B cell (primary cell): ENCODE results near the gene SERPINB12. TPM values are rescaled to one million over a fixed set of nuclear protein-coding genes. Genes with fewer than 3 reads are reported as not detected.

Experiments used
- ATAC-seq: fragments of 200-7000 bp; cut with Tn5 transposase; one replicate; pipeline ENCODE4 v1.10.0; 2021; ENCODE audit warnings: low read depth, mild to moderate bottlenecking, moderate number of reproducible peaks, moderate library complexity
- CTCF ChIA-PET: fragments of 350-600 bp; sonication (Branson Sonifier 250); formaldehyde crosslinking; loops from one replicate; lab custom pipeline; 2021; ENCODE audit warnings: antibody characterized with exemption, inconsistent platforms; lab: Charles Lee
- POLR2A ChIA-PET: fragments of 350-600 bp; sonication (Branson Sonifier 250); formaldehyde crosslinking; loops from one replicate; lab custom pipeline; 2021; ENCODE audit warnings: antibody characterized with exemption; lab: Charles Lee
- DNase-seq: peaks from one replicate; pipeline ENCODE4 v3.0.0; 2013
- H2AFZ ChIP-seq: 2 replicates; pipeline ENCODE4 v1.6.1; 2012; ENCODE audit warnings: mild to moderate bottlenecking, low read depth, low read length; ENCODE audit not compliant: insufficient read depth, poor library complexity, severe bottlenecking
- H3K27ac ChIP-seq, 2 donors: 1 replicate in 1 of 2; 2 replicates in 1 of 2; pipeline ENCODE4 v1.5.1; 2012 to 2013; ENCODE audit warnings: low read length in 2 of 2, mild to moderate bottlenecking in 2 of 2, moderate library complexity in 1 of 2
- H3K27me3 ChIP-seq, 4 experiments: fragments of 200-600 bp in 1 of 4; sonication (generic) in 1 of 4; replicated peaks in 1 of 4; 1 replicate in 2 of 4; 2 replicates in 2 of 4; pipeline versions ENCODE4 v1.6.1 to v1.7.0; 2013 to 2016; ENCODE audit warnings: low read length in 3 of 4, mild to moderate bottlenecking in 2 of 4, mixed read lengths in 1 of 4, moderate library complexity in 1 of 4; ENCODE audit not compliant: insufficient read depth in 4 of 4, control insufficient read depth in 3 of 4; ENCODE audit errors: control extremely low read depth in 1 of 4
- H3K36me3 ChIP-seq, 2 experiments: replicated peaks in 1 of 2; 1 replicate in 1 of 2; 2 replicates in 1 of 2; pipeline versions ENCODE4 v1.6.1 to v1.7.1; 2013; ENCODE audit warnings: low read length in 1 of 2; ENCODE audit not compliant: insufficient read depth in 2 of 2, control insufficient read depth in 1 of 2; ENCODE audit errors: control extremely low read depth in 1 of 2, extremely low read depth in 1 of 2
- H3K4me1 ChIP-seq, 2 donors: fragments of 200-600 bp in 1 of 2; sonication (generic) in 1 of 2; 1 replicate in 1 of 2; 2 replicates in 1 of 2; pipeline versions ENCODE4 v1.5.1 to v1.6.1; 2013 to 2017; ENCODE audit warnings: low read length in 2 of 2; ENCODE audit not compliant: control insufficient read depth in 2 of 2, insufficient read depth in 2 of 2
- H3K4me2 ChIP-seq: replicated peaks from 2 replicates; pipeline ENCODE3; 2012; ENCODE audit warnings: mild to moderate bottlenecking, low read depth, low read length; ENCODE audit not compliant: poor library complexity, severe bottlenecking
- H3K4me3 ChIP-seq, 5 experiments: fragments of 200-600 bp in 1 of 5; sonication (generic) in 1 of 5; 1 replicate in 3 of 5; 2 replicates in 2 of 5; pipeline versions ENCODE4 v1.5.1 to v1.7.0; 2011 to 2016; ENCODE audit warnings: low read length in 4 of 5, mild to moderate bottlenecking in 4 of 5, low read depth in 2 of 5, control low read depth in 1 of 5, moderate library complexity in 1 of 5; ENCODE audit not compliant: insufficient read depth in 1 of 5; ENCODE audit errors: control extremely low read depth in 1 of 5, extremely low read depth in 1 of 5
- H3K79me2 ChIP-seq: fragments of 200-600 bp; sonication (generic); one replicate; pipeline ENCODE4 v1.6.0; 2016; ENCODE audit warnings: low read length; ENCODE audit not compliant: control insufficient read depth, insufficient read depth
- H3K9ac ChIP-seq: fragments of 200-600 bp; sonication (generic); 2 replicates; pipeline ENCODE4 v1.6.1; 2017; ENCODE audit warnings: mild to moderate bottlenecking, low read length, moderate library complexity
- H3K9me3 ChIP-seq, 3 donors: one replicate each; pipeline versions ENCODE4 v1.6.1 to v1.7.1; 2013; ENCODE audit warnings: low read length in 2 of 3; ENCODE audit not compliant: control insufficient read depth in 2 of 3, insufficient read depth in 1 of 3; ENCODE audit errors: control extremely low read depth in 1 of 3
- H4K20me1 ChIP-seq: 2 replicates; pipeline ENCODE4 v1.6.0; 2012; ENCODE audit warnings: mild to moderate bottlenecking, low read length; ENCODE audit not compliant: insufficient read depth, control insufficient read depth, poor library complexity, severe bottlenecking
- H3K27ac Mint-ChIP-seq: one replicate; pipeline ENCODE4 v1.8.0; 2021; ENCODE audit warnings: mixed read lengths
- H3K27me3 Mint-ChIP-seq: one replicate; pipeline ENCODE4 v1.8.0; 2021; ENCODE audit warnings: mixed read lengths
- H3K4me1 Mint-ChIP-seq: one replicate; pipeline ENCODE4 v1.8.0; 2021; ENCODE audit warnings: mixed read lengths
- H3K4me3 Mint-ChIP-seq: one replicate; pipeline ENCODE4 v1.8.0; 2021; ENCODE audit warnings: mixed read lengths
- H3K9me3 Mint-ChIP-seq: one replicate; pipeline ENCODE4 v1.8.0; 2022; ENCODE audit warnings: mixed read lengths; ENCODE audit not compliant: insufficient read depth
- CTCF ChIP-seq: fragments of 200-600 bp; IDR thresholded peaks from one replicate; pipeline ENCODE4 v1.8.0; 2022; ENCODE audit warnings: antibody characterized with exemption, mild to moderate bottlenecking
- EZH2 ChIP-seq: IDR thresholded peaks from 2 replicates; pipeline ENCODE4 v1.6.1; 2012; ENCODE audit warnings: borderline replicate concordance, low read depth, mild to moderate bottlenecking, moderate library complexity, low read length; ENCODE audit not compliant: insufficient read depth, poor library complexity, severe bottlenecking
- WGBS: methylation state at CpG from one replicate; pipeline ENCODE4 v1.1.5; 2013; ENCODE audit warnings: missing lambda C conversion rate; ENCODE audit not compliant: insufficient coverage; 5-methylcytosine and 5-hydroxymethylcytosine counted together
- intact Hi-C: fragments of 100-400 bp; cut with micrococcal nuclease; formaldehyde crosslinking; loops from one replicate; pipeline ENCODE4 v1.10.0; 2022
- polyA plus RNA-seq: library from polyadenylated mRNA; depleted of rRNA; stranded (reverse); fragments of >200 nt; gene quantifications from 2 replicates; pipeline ENCODE4 v1.2.3, GENCODE V29; 2012
- total RNA-seq, 2 donors: library from RNA; stranded (reverse); fragments of 120-200 nt in 1 of 2; gene quantifications; 1 replicate in 1 of 2; 2 replicates in 1 of 2; pipeline versions ENCODE4 v1.2.3 to v1.2.4, GENCODE V29; 2013 to 2022

SERPINB12 gene
- total and polyA plus RNA-seq, 2 donors (not counting 1 experiment from before 2014, with no cell fraction given): not detected

GRCh38 chr18:63562284-63562683, 20.1 kb downstream of the SERPINB12 start:
- Histone ChIP-seq H3K79me2 (no peaks in the 10 kb centered on the region), H3K4me1 (peaks cover 0 to 6% of the 10 kb centered on the region in 2 donors), H3K9me3 (no peaks in the 10 kb centered on the region), H3K4me2 (no peak overlapping the region), H3K27me3 (no peaks in the 10 kb centered on the region), H4K20me1 (no peaks in the 10 kb centered on the region), H3K36me3 (no peaks in the 10 kb centered on the region), H3K4me3 (no peak overlapping the region), H3K27ac (no peak overlapping the region), H3K9ac (no peak overlapping the region), H2AFZ (no peak overlapping the region)
- no peaks in the 10 kb centered on the region for H3K9me3 Mint-ChIP-seq
- ATAC-seq: no peak
- peaks cover 15% of the 10 kb centered on the region for H3K4me1 Mint-ChIP-seq
- WGBS: 85% methylated on average over 4 of the region's 4 CpGs
- CTCF ChIA-PET: no interaction called here
- POLR2A ChIA-PET: no interaction called here
- no peak overlapping the region for H3K27ac Mint-ChIP-seq
- DNase-seq: no peak
- H3K27me3 Mint-ChIP-seq: no peaks in the 10 kb centered on the region
- H3K4me3 Mint-ChIP-seq: no peak overlapping the region
- TF ChIP-seq CTCF (no peak), EZH2 (no peak)
- intact Hi-C loops: no loop called here

- intact Hi-C loops: no loop called here
- Histone ChIP-seq H3K79me2 (no peaks in the 10 kb centered on the region), H3K4me3 (no peak overlapping the region), H3K9ac (no peak overlapping the region), H3K36me3 (no peaks in the 10 kb centered on the region), H3K27ac (no peak overlapping the region), H4K20me1 (no peaks in the 10 kb centered on the region), H3K4me2 (no peak overlapping the region), H2AFZ (no peak overlapping the region), H3K4me1 (peaks cover 0 to 6% of the 10 kb centered on the region in 2 donors), H3K27me3 (peaks cover 0 to 3% (median 0%) of the 10 kb centered on the region in 4 experiments), H3K9me3 (no peaks in the 10 kb centered on the region)
- CTCF ChIA-PET: no interaction called here
- Mint-ChIP-seq H3K9me3 (no peaks in the 10 kb centered on the region), H3K4me1 (peaks cover 15% of the 10 kb centered on the region), H3K4me3 (no peak overlapping the region), H3K27me3 (peaks cover 8% of the 10 kb centered on the region), H3K27ac (no peak overlapping the region)
- TF ChIP-seq EZH2: no peak
- TF ChIP-seq CTCF: no peak
- POLR2A ChIA-PET: no interaction called here
- 82% methylated on average over 2 of the region's 4 CpGs for WGBS
- DNase-seq (no peak), ATAC-seq (no peak)
Observed at GRCh38 chr18:63564021-63564420, 21.9 kb downstream of the SERPINB12 start.
